ENCODE measurements around the gene AP2M1. TPM values are rescaled to one million over a fixed set of nuclear protein-coding genes. Genes with fewer than 3 reads are reported as not detected.

Gene AP2M1
- total and polyA plus RNA-seq, 4 donors, result 71.9 to 200 (median 135) TPM

DNA sequence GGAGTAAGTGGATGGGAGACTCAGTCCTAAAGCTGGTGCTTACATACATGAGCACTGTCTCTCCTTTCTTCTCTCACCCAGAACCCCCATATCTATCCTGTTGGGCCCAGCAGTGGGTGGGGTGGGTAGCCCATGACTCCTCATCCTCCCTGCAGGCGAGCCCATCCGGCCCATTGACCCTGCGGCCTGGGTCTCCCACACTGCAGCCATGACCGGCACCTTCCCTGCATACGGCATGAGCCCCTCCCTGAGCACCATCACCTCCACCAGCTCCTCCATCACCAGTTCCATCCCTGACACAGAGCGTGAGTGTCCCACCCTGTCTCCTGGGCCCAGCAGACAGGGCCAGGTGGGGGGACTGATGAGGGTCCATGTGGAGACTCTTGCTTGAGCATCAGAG lies 8.0 kb upstream of the AP2M1 start:
- Histone ChIP-seq H3K4me3 (ENCODE audit: low read depth in 1 of 3, low read length in 3 of 3) (no peak overlapping the region), H3K9me3 (ENCODE audit: control insufficient read depth in 4 of 4, low read length in 3 of 4) (no peaks in the 10 kb centered on the region), H3K27me3 (ENCODE audit: control insufficient read depth in 4 of 4, insufficient read depth in 4 of 4, low read length in 3 of 4) (no peaks in the 10 kb centered on the region), H3K36me3 (ENCODE audit: control insufficient read depth in 4 of 4, insufficient read depth in 3 of 4, low read depth in 1 of 4, low read length in 3 of 4) (peaks cover 15 to 74% (median 50%) of the 10 kb centered on the region in 4 donors), H3K9ac (ENCODE audit: low read depth in 1 of 2, low read length in 2 of 2) (no peak overlapping the region), H3K27ac (ENCODE audit: low read depth in 1 of 2, low read length in 2 of 2) (no peak overlapping the region), H3K4me1 (ENCODE audit: control insufficient read depth in 4 of 4, insufficient read depth in 4 of 4, low read length in 3 of 4) (no peaks in the 10 kb centered on the region)
- TF ChIP-seq HNF4G (IDR thresholded peaks at IDR 0.05) (no peak), RAD21 (IDR thresholded peaks at IDR 0.05) (no peak), FOXA1 (IDR thresholded peaks at IDR 0.05) (no peak), FOXA2 (IDR thresholded peaks at IDR 0.05) (no peak), SP1 (IDR thresholded peaks at IDR 0.05) (no peak), RXRA (IDR thresholded peaks at IDR 0.05) (no peak), HNF4A (conservative IDR thresholded peaks at IDR 0.05) (no peak), YY1 (IDR thresholded peaks at IDR 0.05) (no peak), EGR1 (IDR thresholded peaks at IDR 0.05; ENCODE audit: low read depth in 2 of 2) (no peak), JUND (IDR thresholded peaks at IDR 0.05) (no peak), NR2F2 (IDR thresholded peaks at IDR 0.05) (no peak), TAF1 (conservative IDR thresholded peaks at IDR 0.05) (no peak), GABPA (IDR thresholded peaks at IDR 0.05 in 1 of 2, conservative IDR thresholded peaks at IDR 0.05 in 1 of 2) (no peak)
- TF ChIP-seq, protein P1, sequence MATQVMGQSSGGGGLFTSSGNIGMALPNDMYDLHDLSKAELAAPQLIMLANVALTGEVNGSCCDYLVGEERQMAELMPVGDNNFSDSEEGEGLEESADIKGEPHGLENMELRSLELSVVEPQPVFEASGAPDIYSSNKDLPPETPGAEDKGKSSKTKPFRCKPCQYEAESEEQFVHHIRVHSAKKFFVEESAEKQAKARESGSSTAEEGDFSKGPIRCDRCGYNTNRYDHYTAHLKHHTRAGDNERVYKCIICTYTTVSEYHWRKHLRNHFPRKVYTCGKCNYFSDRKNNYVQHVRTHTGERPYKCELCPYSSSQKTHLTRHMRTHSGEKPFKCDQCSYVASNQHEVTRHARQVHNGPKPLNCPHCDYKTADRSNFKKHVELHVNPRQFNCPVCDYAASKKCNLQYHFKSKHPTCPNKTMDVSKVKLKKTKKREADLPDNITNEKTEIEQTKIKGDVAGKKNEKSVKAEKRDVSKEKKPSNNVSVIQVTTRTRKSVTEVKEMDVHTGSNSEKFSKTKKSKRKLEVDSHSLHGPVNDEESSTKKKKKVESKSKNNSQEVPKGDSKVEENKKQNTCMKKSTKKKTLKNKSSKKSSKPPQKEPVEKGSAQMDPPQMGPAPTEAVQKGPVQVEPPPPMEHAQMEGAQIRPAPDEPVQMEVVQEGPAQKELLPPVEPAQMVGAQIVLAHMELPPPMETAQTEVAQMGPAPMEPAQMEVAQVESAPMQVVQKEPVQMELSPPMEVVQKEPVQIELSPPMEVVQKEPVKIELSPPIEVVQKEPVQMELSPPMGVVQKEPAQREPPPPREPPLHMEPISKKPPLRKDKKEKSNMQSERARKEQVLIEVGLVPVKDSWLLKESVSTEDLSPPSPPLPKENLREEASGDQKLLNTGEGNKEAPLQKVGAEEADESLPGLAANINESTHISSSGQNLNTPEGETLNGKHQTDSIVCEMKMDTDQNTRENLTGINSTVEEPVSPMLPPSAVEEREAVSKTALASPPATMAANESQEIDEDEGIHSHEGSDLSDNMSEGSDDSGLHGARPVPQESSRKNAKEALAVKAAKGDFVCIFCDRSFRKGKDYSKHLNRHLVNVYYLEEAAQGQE (IDR thresholded peaks at IDR 0.05), result no peak
- TF ChIP-seq, protein P2, sequence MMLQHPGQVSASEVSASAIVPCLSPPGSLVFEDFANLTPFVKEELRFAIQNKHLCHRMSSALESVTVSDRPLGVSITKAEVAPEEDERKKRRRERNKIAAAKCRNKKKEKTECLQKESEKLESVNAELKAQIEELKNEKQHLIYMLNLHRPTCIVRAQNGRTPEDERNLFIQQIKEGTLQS (IDR thresholded peaks at IDR 0.05), result no peak
- TF ChIP-seq, protein P3, sequence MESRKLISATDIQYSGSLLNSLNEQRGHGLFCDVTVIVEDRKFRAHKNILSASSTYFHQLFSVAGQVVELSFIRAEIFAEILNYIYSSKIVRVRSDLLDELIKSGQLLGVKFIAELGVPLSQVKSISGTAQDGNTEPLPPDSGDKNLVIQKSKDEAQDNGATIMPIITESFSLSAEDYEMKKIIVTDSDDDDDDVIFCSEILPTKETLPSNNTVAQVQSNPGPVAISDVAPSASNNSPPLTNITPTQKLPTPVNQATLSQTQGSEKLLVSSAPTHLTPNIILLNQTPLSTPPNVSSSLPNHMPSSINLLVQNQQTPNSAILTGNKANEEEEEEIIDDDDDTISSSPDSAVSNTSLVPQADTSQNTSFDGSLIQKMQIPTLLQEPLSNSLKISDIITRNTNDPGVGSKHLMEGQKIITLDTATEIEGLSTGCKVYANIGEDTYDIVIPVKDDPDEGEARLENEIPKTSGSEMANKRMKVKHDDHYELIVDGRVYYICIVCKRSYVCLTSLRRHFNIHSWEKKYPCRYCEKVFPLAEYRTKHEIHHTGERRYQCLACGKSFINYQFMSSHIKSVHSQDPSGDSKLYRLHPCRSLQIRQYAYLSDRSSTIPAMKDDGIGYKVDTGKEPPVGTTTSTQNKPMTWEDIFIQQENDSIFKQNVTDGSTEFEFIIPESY (IDR thresholded peaks at IDR 0.05), result no peak
- TF ChIP-seq, protein P4, sequence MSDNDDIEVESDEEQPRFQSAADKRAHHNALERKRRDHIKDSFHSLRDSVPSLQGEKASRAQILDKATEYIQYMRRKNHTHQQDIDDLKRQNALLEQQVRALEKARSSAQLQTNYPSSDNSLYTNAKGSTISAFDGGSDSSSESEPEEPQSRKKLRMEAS (IDR thresholded peaks at IDR 0.05), result no peak
- TF ChIP-seq, protein P5, sequence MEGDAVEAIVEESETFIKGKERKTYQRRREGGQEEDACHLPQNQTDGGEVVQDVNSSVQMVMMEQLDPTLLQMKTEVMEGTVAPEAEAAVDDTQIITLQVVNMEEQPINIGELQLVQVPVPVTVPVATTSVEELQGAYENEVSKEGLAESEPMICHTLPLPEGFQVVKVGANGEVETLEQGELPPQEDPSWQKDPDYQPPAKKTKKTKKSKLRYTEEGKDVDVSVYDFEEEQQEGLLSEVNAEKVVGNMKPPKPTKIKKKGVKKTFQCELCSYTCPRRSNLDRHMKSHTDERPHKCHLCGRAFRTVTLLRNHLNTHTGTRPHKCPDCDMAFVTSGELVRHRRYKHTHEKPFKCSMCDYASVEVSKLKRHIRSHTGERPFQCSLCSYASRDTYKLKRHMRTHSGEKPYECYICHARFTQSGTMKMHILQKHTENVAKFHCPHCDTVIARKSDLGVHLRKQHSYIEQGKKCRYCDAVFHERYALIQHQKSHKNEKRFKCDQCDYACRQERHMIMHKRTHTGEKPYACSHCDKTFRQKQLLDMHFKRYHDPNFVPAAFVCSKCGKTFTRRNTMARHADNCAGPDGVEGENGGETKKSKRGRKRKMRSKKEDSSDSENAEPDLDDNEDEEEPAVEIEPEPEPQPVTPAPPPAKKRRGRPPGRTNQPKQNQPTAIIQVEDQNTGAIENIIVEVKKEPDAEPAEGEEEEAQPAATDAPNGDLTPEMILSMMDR (IDR thresholded peaks at IDR 0.05; ENCODE audit: low read depth, low read length, missing input control), result no peak
- WGBS, result 97% methylated on average over 6 of the region's 6 CpGs
- DNase-seq (ENCODE audit: low spot score), result no peak
